ENCODE data around the gene TEX35. TPM values are rescaled to one million over a fixed set of nuclear protein-coding genes. Genes with fewer than 3 reads are reported as not detected.
A peak's percentile ranks its signal among the peaks of the same experiment; 100 is the strongest.

Gene TEX35
- total RNA-seq, 2 experiments from 2014 or later = not detected

GRCh38 chr1:178532392-178532791 is 19.5 kb downstream of the TEX35 start:
- H3K27me3 Mint-ChIP-seq = no peaks in the 10 kb centered on the region
- no peak overlapping the region for H3K4me3 Mint-ChIP-seq

DNA sequence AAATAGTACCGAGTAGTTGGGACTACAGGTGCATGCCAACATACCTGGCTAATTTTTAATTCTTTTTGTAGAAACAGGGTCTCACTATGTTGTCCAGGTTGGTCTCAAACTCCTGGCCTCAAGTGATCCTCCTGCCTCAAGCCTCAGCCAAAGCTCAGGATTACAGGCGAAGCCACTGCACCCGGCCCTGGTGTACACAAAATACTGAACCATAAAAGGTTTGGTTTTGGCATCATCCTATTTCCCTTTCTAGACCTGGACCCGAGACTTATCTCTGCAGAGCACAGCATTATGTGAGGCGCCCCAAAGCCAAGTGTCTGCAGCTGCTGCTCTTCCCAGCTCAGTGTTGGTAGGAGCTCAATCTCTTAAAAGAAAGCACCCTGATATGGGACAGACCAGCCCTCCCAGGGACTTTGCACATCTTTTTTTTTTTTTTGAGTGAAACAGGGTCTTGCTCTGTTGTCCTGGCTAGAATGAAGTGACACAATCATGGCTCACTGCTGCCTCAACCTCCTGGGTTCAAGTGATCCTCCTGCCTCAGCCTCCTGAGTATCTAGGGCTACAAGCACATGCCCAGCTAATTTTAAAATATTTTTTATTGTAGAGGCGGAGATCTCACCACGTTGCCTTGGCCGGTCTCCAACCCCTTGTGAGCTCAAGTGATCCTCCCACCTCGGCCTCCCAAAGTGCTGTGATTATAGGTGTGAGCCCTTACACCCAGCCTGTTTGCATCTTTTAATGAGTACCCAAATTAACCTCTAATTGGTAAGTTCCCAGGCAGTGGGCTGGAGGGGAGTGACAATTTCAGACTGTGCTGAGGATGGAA is 20.4 kb downstream of the TEX35 start:
- no peaks in the 10 kb centered on the region for H3K9me3 Mint-ChIP-seq
- H3K36me3 Mint-ChIP-seq (ENCODE audit: low read depth) = no peaks in the 10 kb centered on the region
- no peaks in the 10 kb centered on the region for H3K4me1 Mint-ChIP-seq
- DNase-seq = no peak
- ChIA-PET POLR2A (no interaction called here), CTCF (interaction anchor here (0.9 to 2.7 kb wide), 8 partner anchors 8 to 496 kb away, joined by 3 to 19 read pairs (median 4); no protein-coding TSS in a partner anchor)
- H3K27me3 Mint-ChIP-seq = no peaks in the 10 kb centered on the region
- no peak overlapping the region for H3K27ac Mint-ChIP-seq
- no peak overlapping the region for H3K4me3 Mint-ChIP-seq

More at GRCh38 chr1:178532392-178532791, 19.5 kb downstream of the TEX35 start:
- no peaks in the 10 kb centered on the region for H3K4me1 Mint-ChIP-seq
- H3K9me3 Mint-ChIP-seq = no peaks in the 10 kb centered on the region
- CTCF ChIA-PET = interaction anchor here (0.7 to 2.7 kb wide), 12 partner anchors 9 to 497 kb away, joined by 3 to 19 read pairs (median 4); partner anchors contain the start of gene TEX35
- DNase-seq = peak; percentile 76
- POLR2A ChIA-PET = no interaction called here
- no peak overlapping the region for H3K27ac Mint-ChIP-seq
- no peaks in the 10 kb centered on the region for H3K36me3 Mint-ChIP-seq (ENCODE audit: low read depth)

GRCh38 chr1:178534137-178534868 is 21.4 kb downstream of the TEX35 start:
- POLR2A ChIA-PET = no interaction called here
- Mint-ChIP-seq H3K27me3 (no peaks in the 10 kb centered on the region), H3K36me3 (ENCODE audit: low read depth) (no peaks in the 10 kb centered on the region), H3K27ac (no peak overlapping the region), H3K4me3 (no peak overlapping the region), H3K9me3 (no peaks in the 10 kb centered on the region), H3K4me1 (no peaks in the 10 kb centered on the region)
- CTCF ChIA-PET = interaction anchor here (0.9 to 2.0 kb wide), 5 partner anchors 11 to 469 kb away, joined by 3 to 15 read pairs (median 4); no protein-coding TSS in a partner anchor
- DNase-seq = no peak

DNA sequence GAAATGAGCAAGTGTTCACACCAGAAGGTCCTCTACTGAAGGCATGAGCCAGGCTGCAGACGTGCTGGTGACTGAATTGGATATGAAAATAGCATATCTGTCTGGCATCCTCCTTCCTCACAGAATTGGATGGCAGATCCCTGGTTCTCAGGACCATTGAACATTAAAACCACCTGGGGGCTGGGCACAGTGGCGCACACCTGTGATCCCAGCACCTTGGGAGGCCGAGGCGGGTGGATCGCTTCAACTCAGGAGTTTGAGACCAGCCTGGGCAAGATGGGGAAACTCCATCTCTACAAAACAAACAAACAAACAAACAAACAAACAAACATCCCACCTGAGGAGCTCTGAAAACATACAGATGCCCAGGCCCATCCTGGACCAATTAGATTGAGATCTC is 23.4 kb downstream of the TEX35 start:
- Mint-ChIP-seq H3K4me1 (peaks cover 3% of the 10 kb centered on the region), H3K4me3 (no peak overlapping the region), H3K27me3 (no peaks in the 10 kb centered on the region), H3K36me3 (ENCODE audit: low read depth) (no peaks in the 10 kb centered on the region), H3K9me3 (no peaks in the 10 kb centered on the region), H3K27ac (no peak overlapping the region)
- CTCF ChIA-PET = no interaction called here
- POLR2A ChIA-PET = no interaction called here
- no peak for DNase-seq

DNA sequence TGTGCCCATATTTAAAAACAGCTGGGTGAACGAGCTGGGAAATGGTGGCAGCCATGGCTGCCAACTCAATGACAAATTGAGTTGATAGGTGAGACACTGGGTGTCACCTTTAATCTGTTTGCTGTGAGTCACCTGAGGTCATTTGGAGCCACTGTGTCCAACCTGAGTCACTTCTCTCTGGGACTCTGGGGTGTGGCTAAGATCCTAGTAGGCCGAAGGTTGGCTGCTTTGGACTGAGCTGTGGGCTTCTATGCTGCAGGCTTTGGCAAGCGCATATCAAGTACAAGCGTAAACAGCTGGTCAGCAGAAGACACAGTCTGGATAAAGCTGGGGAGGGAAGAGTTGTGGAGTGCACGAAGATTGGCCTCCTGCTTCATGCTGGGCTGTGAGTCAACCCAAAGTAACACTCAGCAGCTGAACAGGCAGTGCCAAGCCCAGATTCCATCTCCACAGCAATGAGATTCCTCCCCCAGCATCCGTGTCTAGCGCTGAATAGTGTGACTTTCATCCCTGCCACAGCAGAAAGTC is 24.0 kb downstream of the TEX35 start:
- no peak overlapping the region for H3K27ac Mint-ChIP-seq
- POLR2A ChIA-PET = no interaction called here
- CTCF ChIA-PET = no interaction called here
- H3K36me3 Mint-ChIP-seq (ENCODE audit: low read depth) = no peaks in the 10 kb centered on the region
- no peak for DNase-seq
- H3K4me3 Mint-ChIP-seq = no peak overlapping the region
- no peaks in the 10 kb centered on the region for H3K9me3 Mint-ChIP-seq
- no peaks in the 10 kb centered on the region for H3K27me3 Mint-ChIP-seq
- peaks cover 6% of the 10 kb centered on the region for H3K4me1 Mint-ChIP-seq

- ChIA-PET POLR2A (no interaction called here), CTCF (no interaction called here)
- Mint-ChIP-seq H3K9me3 (no peaks in the 10 kb centered on the region), H3K27ac (no peak overlapping the region), H3K36me3 (ENCODE audit: low read depth) (no peaks in the 10 kb centered on the region), H3K4me1 (peaks cover 6% of the 10 kb centered on the region), H3K4me3 (no peak overlapping the region), H3K27me3 (no peaks in the 10 kb centered on the region)
- DNase-seq = no peak
Measured at GRCh38 chr1:178537382-178538090, 24.6 kb downstream of the TEX35 start.

- Mint-ChIP-seq H3K36me3 (ENCODE audit: low read depth) (no peaks in the 10 kb centered on the region), H3K9me3 (no peaks in the 10 kb centered on the region), H3K4me3 (no peak overlapping the region), H3K27me3 (no peaks in the 10 kb centered on the region), H3K4me1 (peaks cover 9% of the 10 kb centered on the region), H3K27ac (no peak overlapping the region)
- POLR2A ChIA-PET = no interaction called here
- CTCF ChIA-PET = no interaction called here
- no peak for DNase-seq
Measured at GRCh38 chr1:178538192-178538916, 25.4 kb downstream of the TEX35 start.

GRCh38 chr1:178539291-178539690 is 26.4 kb downstream of the TEX35 start:
- POLR2A ChIA-PET = no interaction called here

GRCh38 chr1:178540204-178540603 is 27.3 kb downstream of the TEX35 start:
- H3K4me3 Mint-ChIP-seq = no peak overlapping the region
- no peaks in the 10 kb centered on the region for H3K36me3 Mint-ChIP-seq (ENCODE audit: low read depth)
- ChIA-PET POLR2A (no interaction called here), CTCF (interaction anchor here (0.9 to 3.4 kb wide), 2 partner anchors 8 to 462 kb away, joined by 3 to 19 read pairs; no protein-coding TSS in a partner anchor)
- H3K27me3 Mint-ChIP-seq = no peaks in the 10 kb centered on the region
- H3K9me3 Mint-ChIP-seq = no peaks in the 10 kb centered on the region
- DNase-seq = no peak
- no peak overlapping the region for H3K27ac Mint-ChIP-seq
- peaks cover 10% of the 10 kb centered on the region for H3K4me1 Mint-ChIP-seq

More at GRCh38 chr1:178539291-178539690, 26.4 kb downstream of the TEX35 start:
- H3K9me3 Mint-ChIP-seq = no peaks in the 10 kb centered on the region
- no peak overlapping the region for H3K27ac Mint-ChIP-seq
- CTCF ChIA-PET = no interaction called here
- DNase-seq = no peak
- H3K4me3 Mint-ChIP-seq = no peak overlapping the region
- peaks cover 10% of the 10 kb centered on the region for H3K4me1 Mint-ChIP-seq
- no peaks in the 10 kb centered on the region for H3K36me3 Mint-ChIP-seq (ENCODE audit: low read depth)
- no peaks in the 10 kb centered on the region for H3K27me3 Mint-ChIP-seq

DNA sequence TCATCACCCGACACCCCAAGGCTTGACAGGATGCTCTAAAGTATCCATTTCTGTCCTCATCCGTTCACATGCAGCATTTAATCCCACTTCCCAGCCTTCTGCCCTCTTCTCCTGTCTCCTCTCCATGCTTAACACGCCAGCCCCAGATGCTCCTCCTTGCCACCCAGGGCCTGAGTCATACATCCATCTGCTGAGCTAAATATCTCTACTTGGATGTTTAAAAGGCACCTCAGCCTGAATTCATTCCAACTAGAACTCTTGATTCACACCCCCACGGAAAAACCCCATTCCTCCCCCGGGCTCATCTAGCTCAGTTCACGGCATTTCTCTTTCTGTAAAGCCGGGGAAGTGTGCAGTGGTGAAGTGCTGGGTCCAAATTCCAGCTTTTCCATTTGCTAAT is 27.7 kb downstream of the TEX35 start:
- Mint-ChIP-seq H3K27ac (no peak overlapping the region), H3K4me1 (peaks cover 13% of the 10 kb centered on the region), H3K36me3 (ENCODE audit: low read depth) (no peaks in the 10 kb centered on the region), H3K4me3 (no peak overlapping the region), H3K27me3 (no peaks in the 10 kb centered on the region), H3K9me3 (no peaks in the 10 kb centered on the region)
- ChIA-PET CTCF (interaction anchor here (0.9 to 3.4 kb wide), 2 partner anchors 8 to 461 kb away, joined by 3 to 19 read pairs; no protein-coding TSS in a partner anchor), POLR2A (no interaction called here)
- DNase-seq = no peak

- ChIA-PET CTCF (interaction anchor here (1.2 to 3.4 kb wide), 3 partner anchors 9 to 462 kb away, joined by 4 to 19 read pairs (median 14); no protein-coding TSS in a partner anchor), POLR2A (no interaction called here)
- Mint-ChIP-seq H3K27me3 (no peaks in the 10 kb centered on the region), H3K4me3 (peak overlapping the region; percentile 86), H3K27ac (no peak overlapping the region), H3K4me1 (peaks cover 16% of the 10 kb centered on the region), H3K36me3 (ENCODE audit: low read depth) (no peaks in the 10 kb centered on the region), H3K9me3 (no peaks in the 10 kb centered on the region)
- DNase-seq = no peak
Measured at GRCh38 chr1:178541379-178541778, 28.5 kb downstream of the TEX35 start.

DNA sequence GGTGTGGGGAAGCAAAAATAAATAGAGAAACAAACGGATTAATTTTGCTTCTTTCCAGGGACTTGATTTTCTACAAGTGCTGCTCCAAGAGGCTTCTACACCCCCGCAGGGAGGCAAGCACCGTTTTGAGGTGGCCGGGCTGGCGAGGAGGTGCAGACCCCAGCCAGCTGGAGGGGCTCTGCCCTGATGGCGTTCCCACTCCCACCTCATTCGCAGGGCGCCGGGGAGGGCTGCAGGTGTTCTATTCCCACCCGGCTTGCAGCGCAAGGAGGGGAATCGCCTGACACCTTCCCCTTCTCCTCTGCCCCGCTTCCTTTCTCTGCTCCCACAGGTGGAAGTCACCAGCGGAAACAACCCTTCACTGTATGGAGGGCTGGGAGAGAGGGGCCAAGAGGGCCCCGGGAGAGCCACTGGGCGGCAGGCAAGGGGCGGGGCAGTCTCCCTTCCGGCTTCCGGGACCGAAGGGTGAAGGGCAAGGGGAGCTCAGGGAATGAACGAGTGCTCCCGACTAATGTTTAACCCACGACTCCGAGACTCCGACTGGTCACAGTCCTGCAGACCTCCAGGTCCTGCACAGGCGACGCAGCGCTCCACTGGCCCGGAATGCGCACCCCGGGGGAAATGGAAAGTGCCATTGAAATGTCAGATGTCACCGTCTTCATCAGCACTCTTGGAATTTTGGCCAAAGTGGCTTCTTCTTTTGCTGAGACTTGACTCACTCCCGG is 29.1 kb downstream of the TEX35 start:
- H3K4me3 Mint-ChIP-seq = peak overlapping the region; percentile 86
- no peaks in the 10 kb centered on the region for H3K9me3 Mint-ChIP-seq
- ChIA-PET POLR2A (no interaction called here), CTCF (interaction anchor here (0.6 to 3.4 kb wide), 16 partner anchors 10 to 538 kb away, joined by 3 to 19 read pairs (median 4); no protein-coding TSS in a partner anchor)
- peak; percentile 57 for DNase-seq
- no peaks in the 10 kb centered on the region for H3K27me3 Mint-ChIP-seq
- peaks cover 16% of the 10 kb centered on the region for H3K4me1 Mint-ChIP-seq
- H3K27ac Mint-ChIP-seq = peak overlapping the region; percentile 81
- H3K36me3 Mint-ChIP-seq (ENCODE audit: low read depth) = no peaks in the 10 kb centered on the region
